Measurements from ENCODE around the gene MAK. TPM values are rescaled to one million over a fixed set of nuclear protein-coding genes. Genes with fewer than 3 reads are reported as not detected.

The MAK gene
- total and polyA plus RNA-seq, 2 of the 13 experiments (the other 11 are each of a cell fraction or from before 2014, with no cell fraction given) = 0.04 TPM; not detected in 1

GRCh38 chr6:10747251-10747972 lies 90.9 kb downstream of the MAK start, which contains the start of gene TMEM14B (continued):
- TF ChIP-seq NFIC (IDR thresholded peaks at IDR 0.05; ENCODE audit: low read length) = peak; percentile 64; the same call in 1 of the 2 replicates
- no peak for TF ChIP-seq HOXA7 (CRISPR knock-in tag; IDR thresholded peaks at IDR 0.05)
- TF ChIP-seq ZBTB46 (CRISPR knock-in tag; IDR thresholded peaks at IDR 0.05; ENCODE audit: borderline replicate concordance) = no peak
- peak; percentile 45 for TF ChIP-seq IKZF4 (CRISPR knock-in tag; IDR thresholded peaks at IDR 0.05; ENCODE audit: borderline replicate concordance, low read depth, not compliant biosample characterization)
- TF ChIP-seq CREM (IDR thresholded peaks at IDR 0.05) = peak; percentile 48; the same call in 1 of the 2 replicates
- TF ChIP-seq CREM (CRISPR knock-in tag; IDR thresholded peaks at IDR 0.05) = 0 out of 2 replicates have a peak, but pooled peaks have one; percentile 42
- peak; percentile 90 for TF ChIP-seq YEATS4 (CRISPR knock-in tag; IDR thresholded peaks at IDR 0.05; ENCODE audit: borderline replicate concordance)
- TF ChIP-seq NRL (CRISPR knock-in tag; IDR thresholded peaks at IDR 0.05; ENCODE audit: borderline replicate concordance) = peak; percentile 89
- TF ChIP-seq BCL6 (CRISPR knock-in tag; IDR thresholded peaks at IDR 0.05) = peak; percentile 63
- TF ChIP-seq ZNF333 (CRISPR knock-in tag; IDR thresholded peaks at IDR 0.05; ENCODE audit: borderline replicate concordance) = peak; percentile 91
- TF ChIP-seq ZNF749 (CRISPR knock-in tag; IDR thresholded peaks at IDR 0.05; ENCODE audit: borderline replicate concordance) = no peak
- 0 out of 2 replicates have a peak, but pooled peaks have one; percentile 59 for TF ChIP-seq TERF1 (CRISPR knock-in tag; IDR thresholded peaks at IDR 0.05)
- TF ChIP-seq SIN3A (IDR thresholded peaks at IDR 0.05; ENCODE audit: borderline replicate concordance, low read depth, low read length) = peak; percentile 91; the same call in 1 of the 2 replicates
- TF ChIP-seq ZNF644 (CRISPR knock-in tag; IDR thresholded peaks at IDR 0.05; ENCODE audit: low read depth) = peak; percentile 68
- TF ChIP-seq ATAD3A (CRISPR knock-in tag; IDR thresholded peaks at IDR 0.05) = no peak
- TF ChIP-seq ZKSCAN1 (IDR thresholded peaks at IDR 0.05; ENCODE audit: low read length) = no peak; the same call in 1 of the 2 replicates
- no peak; the same call in 1 of the 2 replicates for TF ChIP-seq ZNF724P (CRISPR knock-in tag; IDR thresholded peaks at IDR 0.05; ENCODE audit: borderline replicate concordance)
- TF ChIP-seq ZNF629 (CRISPR knock-in tag; conservative IDR thresholded peaks at IDR 0.05) = peak; percentile 19; the same call in 1 of the 2 replicates
- TF ChIP-seq RORA (CRISPR knock-in tag; IDR thresholded peaks at IDR 0.05) = no peak
- TF ChIP-seq SMC3 (IDR thresholded peaks at IDR 0.05; ENCODE audit: low read length) = 0 out of 2 replicates have a peak, but pooled peaks have one; percentile 3
- no peak; the same call in 1 of the 2 replicates for TF ChIP-seq ZNF879 (CRISPR knock-in tag; IDR thresholded peaks at IDR 0.05)
- peak; percentile 89 for TF ChIP-seq ASH2L (IDR thresholded peaks at IDR 0.05; ENCODE audit: insufficient read length, low read depth, low read length)
- TF ChIP-seq ZFP36L2 (CRISPR knock-in tag; IDR thresholded peaks at IDR 0.05) = no peak
- TF ChIP-seq ZNF782 (CRISPR knock-in tag; IDR thresholded peaks at IDR 0.05; ENCODE audit: borderline replicate concordance) = no peak; the same call in 1 of the 2 replicates
- peak; percentile 94; the same call in 1 of the 2 replicates for TF ChIP-seq ZSCAN21 (CRISPR knock-in tag; IDR thresholded peaks at IDR 0.05; ENCODE audit: borderline replicate concordance)
- TF ChIP-seq STAG1 (CRISPR knock-in tag; IDR thresholded peaks at IDR 0.05) = peak; percentile 12; the same call in 1 of the 2 replicates
- TF ChIP-seq ESRRA (CRISPR knock-in tag; IDR thresholded peaks at IDR 0.05; ENCODE audit: low read depth) = no peak; the same call in 1 of the 2 replicates
- TF ChIP-seq PLSCR1 (CRISPR knock-in tag; IDR thresholded peaks at IDR 0.05; ENCODE audit: borderline replicate concordance) = no peak
